GF-D8 (cell line): ENCODE results near the gene CD9.

Source experiments
- DNase-seq: peaks from one replicate; lab custom pipeline; 2025; lab: John Stamatoyannopoulos, UW

The CD9 gene

DNA sequence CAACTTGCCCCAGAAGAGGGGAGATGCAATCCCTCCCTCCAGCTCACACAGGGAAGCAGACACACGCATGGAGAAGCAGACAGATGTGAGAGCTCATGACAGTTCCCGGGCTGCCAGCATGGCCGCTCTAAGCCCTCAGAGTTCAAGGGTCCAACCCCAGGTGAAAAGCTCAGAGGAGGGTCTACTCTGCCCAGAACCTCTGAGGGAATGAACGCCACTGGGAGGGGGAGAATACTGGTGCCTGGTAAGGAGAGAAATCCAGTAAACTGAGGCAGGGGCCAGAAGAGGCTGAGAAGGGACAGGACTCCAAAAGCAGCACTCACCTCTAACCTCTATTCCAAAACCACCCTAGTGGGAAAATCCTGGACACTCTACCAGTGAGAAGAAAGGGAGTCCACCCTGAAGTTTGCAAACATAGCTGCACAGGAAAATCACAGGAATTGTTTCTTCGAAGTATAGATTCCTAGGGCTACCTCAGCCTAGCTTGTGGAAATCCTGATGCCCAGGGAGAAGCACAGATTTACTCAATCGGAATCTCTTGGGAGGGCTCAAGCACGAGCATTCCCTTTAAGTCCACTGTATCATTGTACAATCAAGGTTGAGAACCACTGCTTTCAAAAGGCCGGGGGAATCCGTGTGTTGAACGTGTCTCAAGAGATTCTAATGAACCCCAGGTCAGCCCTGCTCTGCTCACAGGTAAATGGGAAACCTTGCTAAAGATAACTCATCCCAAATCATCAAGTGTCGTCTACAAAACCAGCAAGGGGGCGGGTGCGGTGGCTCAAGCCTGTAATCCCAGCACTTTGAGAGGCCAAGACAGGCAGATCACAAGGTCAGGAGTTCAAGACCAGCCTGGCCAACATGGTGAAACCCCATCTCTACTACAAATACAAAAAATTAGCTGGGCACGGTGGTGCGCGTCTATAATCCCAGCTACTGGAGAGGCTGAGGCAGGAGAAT lies 76.0 kb downstream of the CD9 start:
- no peak for DNase-seq

DNA sequence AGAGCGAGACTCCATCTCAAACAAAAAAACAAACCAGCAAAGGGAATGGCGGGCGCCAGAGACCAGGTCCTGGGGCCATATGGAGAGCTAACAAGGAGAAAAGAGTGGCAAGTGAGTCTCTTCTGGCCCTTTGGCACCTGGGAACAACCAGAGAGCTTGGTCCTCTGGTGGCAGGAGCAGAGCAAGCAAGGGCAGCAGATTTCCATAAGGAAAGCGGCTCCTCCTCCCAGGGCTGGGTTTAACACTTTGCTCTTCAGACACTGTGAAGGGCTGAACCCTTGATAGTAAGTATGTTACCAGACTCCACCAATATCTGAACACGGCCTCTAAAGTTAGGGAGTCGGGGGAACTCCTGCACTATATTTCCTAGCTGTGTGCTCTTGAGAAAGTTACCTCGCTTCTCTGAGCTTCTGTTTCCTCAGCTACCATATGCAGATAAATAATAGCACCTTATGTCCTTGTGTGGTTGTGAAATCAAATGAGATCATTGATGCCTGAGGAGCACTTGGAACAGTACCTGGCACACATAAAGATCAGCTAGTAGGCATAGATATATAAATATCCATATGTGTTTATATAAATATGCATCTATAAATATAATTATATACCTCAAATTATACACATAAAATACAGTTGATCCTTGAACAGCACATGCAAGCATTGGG lies 76.9 kb downstream of the CD9 start:
- DNase-seq = no peak

DNA sequence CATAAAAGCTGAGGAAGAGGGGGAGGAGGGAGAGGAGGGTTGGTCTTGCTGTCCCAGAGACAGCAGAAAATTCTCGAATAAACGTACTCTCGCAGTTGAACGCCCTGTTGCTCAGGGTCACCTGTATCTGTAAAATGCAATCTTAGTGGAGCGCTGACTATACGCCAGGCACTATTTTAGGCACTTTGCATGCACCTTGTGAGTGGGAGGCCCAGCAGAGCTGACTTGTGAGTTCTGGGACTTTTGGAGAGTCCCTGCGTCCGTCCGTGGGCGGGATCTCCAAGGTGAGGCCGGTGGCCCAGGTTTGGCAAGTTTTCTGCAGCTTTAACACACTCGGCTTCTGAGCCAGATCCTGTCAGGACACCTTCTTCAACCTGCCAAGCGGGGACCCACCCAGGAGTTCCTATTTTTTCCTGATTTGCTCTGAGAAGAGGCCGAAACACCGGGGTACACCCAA lies 77.8 kb downstream of the CD9 start:
- DNase-seq = no peak

DNA sequence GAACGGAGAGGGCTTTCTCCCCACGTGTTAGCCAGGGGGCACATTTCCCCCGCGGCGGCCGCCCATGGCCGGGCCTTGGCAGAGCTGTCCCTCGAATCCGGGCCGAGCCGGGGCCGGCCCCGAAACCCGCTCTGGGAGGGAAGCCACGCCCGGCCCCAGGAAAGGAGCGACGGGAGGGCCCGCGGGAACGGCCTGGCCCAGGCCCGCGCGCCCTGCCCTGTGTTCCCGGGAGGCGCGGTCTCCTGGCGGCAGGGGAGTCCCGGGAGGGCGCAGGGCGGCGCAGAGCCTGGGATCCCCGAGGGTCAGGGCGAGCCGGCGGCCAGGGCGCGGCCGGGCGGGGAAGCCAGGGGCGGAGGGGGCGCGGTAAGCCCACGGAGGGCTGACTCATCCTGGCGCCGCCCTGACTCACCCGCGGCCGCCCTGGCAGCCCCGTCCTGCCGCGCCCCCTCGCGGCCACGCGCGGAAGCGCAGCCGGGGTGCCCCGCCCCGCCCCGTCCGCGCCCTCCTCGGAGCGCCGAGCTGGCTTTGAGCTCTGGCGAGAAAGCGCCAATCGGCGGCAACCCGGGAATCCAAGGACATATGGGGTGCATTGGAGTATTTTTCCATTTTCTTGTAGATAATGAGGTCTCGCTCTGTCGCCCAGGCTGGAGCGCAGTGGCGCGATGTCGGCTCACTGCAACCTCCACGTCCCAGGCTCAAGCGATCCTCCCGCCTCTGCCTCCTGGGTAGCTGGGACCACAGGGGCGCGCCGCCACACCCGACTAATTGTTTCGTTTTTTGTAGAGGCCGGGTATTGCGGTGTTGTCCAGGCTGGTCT lies 78.4 kb downstream of the CD9 start:
- DNase-seq = no peak

DNA sequence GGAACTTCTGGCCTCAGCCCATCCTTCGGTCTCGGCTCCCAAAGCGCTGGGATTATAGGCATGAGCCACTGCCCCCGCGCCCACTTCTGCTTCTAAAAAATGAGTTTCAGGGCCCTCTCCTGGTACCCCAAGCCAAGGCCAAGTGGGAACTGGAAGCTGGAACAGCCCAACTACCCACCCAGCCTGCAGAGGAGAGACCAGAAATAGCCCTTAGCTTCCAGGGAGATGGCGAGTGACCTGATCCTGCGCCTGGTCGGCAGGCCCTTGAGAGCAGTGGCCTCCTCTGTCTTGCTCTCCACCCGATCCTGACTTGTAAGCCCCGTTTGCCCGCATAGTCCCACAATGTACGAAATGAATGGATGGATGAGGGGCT lies 79.0 kb downstream of the CD9 start:
- no peak for DNase-seq

DNA sequence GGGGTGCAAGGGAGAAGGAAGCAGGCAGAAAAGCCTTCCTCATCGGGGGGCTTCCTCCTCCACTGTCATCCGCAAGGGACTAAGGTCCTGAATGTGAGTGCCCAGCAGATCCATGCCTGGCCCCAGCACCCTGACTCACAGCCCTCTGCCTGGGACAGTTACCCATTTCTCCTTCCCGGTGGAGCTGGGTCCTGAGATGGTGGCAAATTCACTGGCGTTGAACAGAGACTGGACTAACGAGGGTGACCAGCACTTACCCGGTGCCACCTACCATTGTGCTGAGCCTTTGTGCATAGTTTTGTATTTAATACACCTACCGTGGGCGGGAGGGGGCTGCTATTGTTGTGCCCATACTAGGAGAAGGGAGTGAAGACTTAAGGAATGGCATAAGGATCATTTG lies 79.4 kb downstream of the CD9 start:
- DNase-seq = no peak

DNA sequence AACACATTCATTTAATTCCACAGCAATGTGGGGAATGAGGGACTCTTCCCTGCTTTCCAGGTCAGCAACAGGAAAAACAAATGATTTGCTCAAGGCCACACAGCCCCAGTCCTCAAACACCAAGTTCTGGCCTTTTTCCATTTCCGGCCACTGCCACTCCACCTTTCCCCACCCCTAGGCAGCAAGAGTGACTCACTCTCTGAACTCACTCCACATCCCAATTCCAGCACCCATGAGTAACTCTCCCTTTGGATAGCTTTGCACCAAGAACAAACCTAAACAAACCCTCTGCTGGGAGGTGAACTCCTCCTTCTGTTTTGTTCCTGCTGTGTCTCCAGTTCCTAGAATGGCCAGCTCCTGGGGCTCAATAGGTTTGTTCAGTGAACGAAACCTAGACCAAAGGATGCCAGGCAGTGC lies 79.9 kb downstream of the CD9 start:
- no peak for DNase-seq

DNA sequence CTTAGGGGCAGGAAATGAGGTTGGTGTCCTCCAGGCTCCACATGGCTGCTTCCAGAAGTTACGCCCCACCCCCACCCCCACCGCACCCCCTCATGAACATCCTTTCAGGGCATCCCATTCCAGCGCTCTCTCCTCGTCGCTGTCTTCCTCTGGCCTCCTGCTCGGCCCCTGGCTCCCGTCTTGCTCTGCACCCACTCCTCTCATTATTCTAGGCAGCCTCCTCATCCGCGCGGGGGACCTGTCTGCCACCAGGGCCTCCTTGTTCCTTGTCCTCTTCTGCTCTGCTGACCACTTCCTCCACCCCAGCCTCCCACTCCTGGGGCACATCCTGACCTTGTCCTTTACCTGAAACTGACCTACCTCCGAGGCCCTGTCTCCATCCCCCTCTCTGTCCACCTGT lies 80.5 kb downstream of the CD9 start:
- no peak for DNase-seq

DNA sequence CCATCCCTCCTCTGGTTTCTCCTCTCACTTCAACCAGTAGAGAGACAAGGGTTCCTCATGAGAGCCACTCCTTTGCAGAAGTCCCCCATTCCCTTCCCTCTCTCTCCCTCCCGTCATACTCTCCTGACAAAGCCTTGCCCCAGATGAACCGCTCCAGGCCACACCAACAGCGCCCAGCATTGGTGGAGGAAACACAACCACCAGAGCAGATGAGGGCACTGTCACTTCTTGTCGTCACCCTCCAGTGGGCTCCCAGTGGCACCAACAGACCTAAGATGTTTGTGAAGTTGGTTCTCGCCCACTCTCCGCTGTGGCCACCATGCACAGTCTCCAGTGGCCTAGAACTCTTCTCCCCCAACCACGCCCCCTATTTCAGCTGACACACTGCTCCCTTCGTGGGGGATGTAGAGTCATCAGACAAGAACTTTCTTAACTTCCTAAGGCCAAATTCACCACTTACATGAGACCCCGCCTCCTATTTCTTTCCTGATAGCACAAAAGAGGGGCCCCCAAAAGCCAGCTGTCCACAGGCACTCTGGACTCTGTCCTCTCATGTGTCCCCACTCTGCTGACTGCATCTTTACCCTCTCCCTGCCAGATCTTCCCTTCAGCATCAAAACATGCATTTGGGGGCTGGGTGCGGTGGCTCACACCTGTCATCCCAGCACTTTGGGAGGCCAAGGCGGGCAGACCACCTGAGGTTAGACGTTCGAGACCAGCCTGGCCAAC lies 81.0 kb downstream of the CD9 start:
- DNase-seq = no peak

DNA sequence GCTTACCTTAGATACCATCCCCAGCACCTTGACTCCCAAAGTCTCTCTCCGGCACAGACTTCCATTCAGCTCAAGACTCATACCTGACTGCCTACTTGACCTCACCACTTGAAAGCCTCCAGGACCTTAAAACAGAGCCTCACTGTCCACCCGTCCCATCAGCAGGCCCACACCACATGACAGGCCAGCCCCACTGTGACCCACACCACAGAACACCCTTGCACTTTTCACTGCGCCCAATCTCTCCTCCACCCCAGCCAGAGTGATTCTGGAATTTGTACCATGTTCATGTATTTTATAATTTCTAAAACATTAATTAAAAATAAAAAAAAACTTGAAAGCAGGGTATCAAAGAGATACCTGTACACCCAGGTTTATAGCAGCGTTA lies 82.2 kb downstream of the CD9 start:
- DNase-seq = no peak

DNA sequence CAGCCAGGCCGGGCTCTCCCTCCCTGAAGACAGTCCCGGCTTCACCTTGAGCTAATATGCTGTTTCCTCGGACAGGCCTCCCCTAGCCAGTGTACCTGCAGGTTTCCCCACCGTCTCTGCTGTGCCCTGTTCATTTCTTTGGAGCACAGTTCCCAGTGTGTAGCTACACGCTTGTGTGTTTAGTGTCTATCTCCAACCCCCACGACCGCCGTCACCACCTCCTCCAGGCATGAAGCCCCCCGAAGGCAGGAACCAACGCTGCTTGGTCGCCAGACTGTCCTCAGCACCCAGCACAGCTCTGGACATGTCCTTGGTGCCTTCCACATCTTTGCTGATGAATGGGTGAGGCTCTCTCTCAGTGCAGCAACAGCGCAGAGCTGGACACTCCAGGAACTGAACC lies 84.1 kb downstream of the CD9 start:
- DNase-seq = no peak

DNA sequence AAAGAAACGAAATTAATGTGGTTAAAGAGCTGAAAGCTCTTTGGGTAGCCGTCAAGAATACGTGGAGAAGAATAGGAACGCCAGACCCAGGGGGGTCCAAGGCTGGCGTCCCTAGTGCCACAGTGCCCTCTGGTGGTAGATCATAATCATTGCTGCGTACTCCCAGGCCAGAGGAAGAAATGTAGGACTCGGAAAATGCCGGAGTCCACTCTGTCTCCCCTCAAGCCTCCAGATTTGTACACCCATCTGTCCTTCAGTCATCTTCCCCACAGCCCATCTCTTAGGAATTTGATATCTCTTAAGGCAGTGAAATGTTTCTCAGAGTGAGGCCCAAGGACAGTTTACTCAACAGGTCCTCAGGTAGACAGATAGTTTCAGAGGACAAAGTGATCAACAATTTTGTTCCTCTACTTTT lies 84.9 kb downstream of the CD9 start:
- DNase-seq = no peak

DNA sequence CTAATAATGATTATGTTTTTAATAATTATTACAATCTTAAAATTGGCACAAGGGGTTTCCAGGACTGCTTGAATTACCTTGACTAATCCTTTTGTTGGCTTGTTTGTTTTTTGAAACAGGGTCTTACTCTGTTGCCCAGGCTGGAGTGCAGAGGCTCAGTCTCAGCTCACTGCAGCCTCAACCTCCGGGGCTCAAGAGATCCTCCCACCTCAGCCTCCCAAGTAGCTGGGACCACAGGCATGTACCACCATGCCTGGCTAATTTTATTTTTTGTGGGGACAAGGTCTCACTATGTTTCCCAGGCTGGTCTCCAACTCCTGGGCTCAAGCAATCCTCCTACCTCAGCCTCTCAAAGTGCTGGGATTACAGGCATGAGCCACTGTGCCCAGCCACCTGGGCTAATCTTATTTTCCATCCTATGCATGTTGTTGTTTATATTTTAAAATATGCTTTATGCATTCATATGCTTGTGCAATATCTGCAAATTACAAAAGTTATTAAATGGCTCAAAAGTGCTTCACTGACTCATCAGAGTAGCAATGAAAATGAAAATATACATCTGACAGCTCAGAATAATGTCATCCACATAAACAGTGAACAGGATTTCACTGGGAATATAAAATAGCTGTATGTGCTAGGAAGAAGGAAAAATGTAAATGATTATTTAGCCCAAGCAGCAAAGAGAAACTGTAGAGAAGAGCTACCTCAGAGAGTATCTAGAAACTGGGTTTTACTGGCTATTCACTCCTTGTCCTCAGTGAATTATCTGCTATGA lies 85.5 kb downstream of the CD9 start:
- DNase-seq = no peak
